Psoas muscle (tissue), 8 donors: ENCODE data around the gene TKFC. TPM values are rescaled to one million over a fixed set of nuclear protein-coding genes. Genes with fewer than 3 reads are reported as not detected.

ENCODE experiments used
- ATAC-seq, 4 donors: fragments of 200-7000 bp; cut with Tn5 transposase; one replicate each; pipeline ENCODE4 v1.9.1; 2020; ENCODE audit warnings: moderate library complexity in 3 of 4, mild to moderate bottlenecking in 2 of 4
- DNase-seq, 2 donors: peaks; one replicate each; pipeline ENCODE4 v3.0.0-alpha.2; 2020
- H3K27ac ChIP-seq: fragments of 200-600 bp; one replicate; pipeline ENCODE4 v1.8.0; 2022
- H3K27me3 ChIP-seq, 3 donors: fragments of 200-600 bp in 1 of 3; one replicate each; pipeline versions ENCODE4 v1.6.1 to v1.8.0; 2013 to 2022; ENCODE audit warnings: low read length in 2 of 3, mild to moderate bottlenecking in 2 of 3, moderate library complexity in 1 of 3; ENCODE audit not compliant: insufficient read depth in 3 of 3
- H3K36me3 ChIP-seq, 2 donors: fragments of 200-600 bp in 1 of 2; one replicate each; pipeline versions ENCODE4 v1.6.1 to v1.8.0; 2013 to 2022; ENCODE audit warnings: low read depth in 1 of 2, mild to moderate bottlenecking in 1 of 2, moderate library complexity in 1 of 2; ENCODE audit not compliant: insufficient read depth in 1 of 2
- H3K4me1 ChIP-seq: fragments of 200-600 bp; one replicate; pipeline ENCODE4 v1.8.0; 2022
- H3K4me3 ChIP-seq: fragments of 200-600 bp; one replicate; pipeline ENCODE4 v1.8.0; 2022; ENCODE audit warnings: mild to moderate bottlenecking
- H3K9me3 ChIP-seq: fragments of 200-600 bp; one replicate; pipeline ENCODE4 v1.8.0; 2022
- CTCF ChIP-seq: fragments of 200-600 bp; IDR thresholded peaks from one replicate; pipeline ENCODE4 v1.8.0; 2022; ENCODE audit warnings: antibody characterized with exemption
- WGBS, 3 donors: extraction: QIAGEN DNeasy Blood & Tissue Kit; methylation state at CpG; one replicate each; pipeline versions ENCODE4 v1.1.6 to v1.1.7; 2013; 5-methylcytosine and 5-hydroxymethylcytosine counted together
- intact Hi-C, 2 donors: fragments of 100-400 bp; cut with DNase I; formaldehyde crosslinking; loops; one replicate each; pipeline versions ENCODE4 v1.11.0 to v1.14.2; 2022
- polyA plus RNA-seq, 3 donors: library from polyadenylated mRNA; stranded (reverse); fragments of 200-250 nt; gene quantifications; one replicate each; pipeline ENCODE4 v1.2.3, GENCODE V29; 2013
- total RNA-seq, 4 donors: library from RNA; stranded (reverse); fragmentation: NEBNext Ultra II Directional in 2 of 4; extraction: Animal tissue kit (Norgen Biotek cat#: 25700) in 2 of 4; gene quantifications; one replicate each; pipeline versions ENCODE4 v1.2.1 to v1.2.4, GENCODE V29; 2021 to 2023
- donor health status: healthy with polysubstance abuse.
- donor health status: DM: no; HTN: no; CAD: no; lungs with moderate emphysema.
- donor health status: Bipolar disorder and iron deficiency.
- donor health status: healthy.
- donor health status: DM: yes; HTN: yes; CAD: no.
- donor health status: DM: no; HTN: no; CAD: no.
- donor health status: DM: no; HTN: no; CAD: no.
- donor health status: DM: yes; HTN: yes; CAD: no.

TKFC gene
- total and polyA plus RNA-seq, 7 donors, result 7.2 to 30.4 (median 13.4) TPM

- peaks cover 19 to 78% of the 10 kb centered on the region in 2 donors for H3K36me3 ChIP-seq
These were observed 37.4 kb downstream of the TKFC start for GRCh38 chr11:61370349-61371005.

GRCh38 chr11:61372659-61373420, 39.8 kb downstream of the TKFC start:
- no peak overlapping the region for H3K4me3 ChIP-seq
- no peaks in the 10 kb centered on the region for H3K27me3 ChIP-seq
- DNase-seq (no peak), ATAC-seq (no peak)
- no peak for TF ChIP-seq CTCF
- peaks cover 6 to 62% of the 10 kb centered on the region in 2 donors for H3K36me3 ChIP-seq
- peaks cover 8% of the 10 kb centered on the region for H3K4me1 ChIP-seq
- no peak overlapping the region for H3K27ac ChIP-seq
- H3K9me3 ChIP-seq, result no peaks in the 10 kb centered on the region
- intact Hi-C loops, result no loop called here
- 86 to 93% (median 90%) methylated on average over 8 of the region's 8 CpGs for WGBS, 3 donors

More at GRCh38 chr11:61370349-61371005, 37.4 kb downstream of the TKFC start:
- 92 to 93% (median 92%) methylated on average over 8 of the region's 8 CpGs for WGBS, 3 donors
- ATAC-seq, result no peak
- no peak for TF ChIP-seq CTCF
- Histone ChIP-seq H3K27ac (peak overlapping the region; percentile 53), H3K4me1 (no peaks in the 10 kb centered on the region), H3K9me3 (no peaks in the 10 kb centered on the region), H3K4me3 (no peak overlapping the region), H3K27me3 (no peaks in the 10 kb centered on the region)
- intact Hi-C loops, result no loop called here
- DNase-seq, result no peak

GRCh38 chr11:61375761-61376108, 42.7 kb downstream of the TKFC start:
- H3K9me3 ChIP-seq, result no peaks in the 10 kb centered on the region
- no peaks in the 10 kb centered on the region for H3K27me3 ChIP-seq
- intact Hi-C loops, result no loop called here
- H3K36me3 ChIP-seq, result peaks cover 0 to 33% of the 10 kb centered on the region in 2 donors
- DNase-seq, result no peak
- peaks cover 8% of the 10 kb centered on the region for H3K4me1 ChIP-seq
- TF ChIP-seq CTCF, result no peak
- peak in 1 of 4 donors; percentile 44 for ATAC-seq
- WGBS, 3 donors, result 58 to 62% (median 59%) methylated on average over 6 of the region's 6 CpGs
- no peak overlapping the region for H3K4me3 ChIP-seq
- H3K27ac ChIP-seq, result no peak overlapping the region

- no peak for TF ChIP-seq CTCF
- H3K4me3 ChIP-seq, result no peak overlapping the region
- 88 to 93% (median 89%) methylated on average over 6 of the region's 6 CpGs for WGBS, 3 donors
- DNase-seq, result no peak
- H3K4me1 ChIP-seq, result peaks cover 8% of the 10 kb centered on the region
- H3K36me3 ChIP-seq, result peaks cover 0 to 27% of the 10 kb centered on the region in 2 donors
- intact Hi-C loops, result no loop called here
- no peak for ATAC-seq
- H3K27ac ChIP-seq, result no peak overlapping the region
- no peaks in the 10 kb centered on the region for H3K9me3 ChIP-seq
- no peaks in the 10 kb centered on the region for H3K27me3 ChIP-seq
These were observed 44.6 kb downstream of the TKFC start for GRCh38 chr11:61377461-61378160.
